RPMI8226 (cell line): ENCODE measurements around the gene MYOZ3.

ENCODE experiments used
- DNase-seq: peaks from one replicate; pipeline ENCODE4 v3.0.0-alpha.2; 2015

MYOZ3 gene

GRCh38 chr5:150706776-150707390, 45.8 kb downstream of the MYOZ3 start:
- no peak for DNase-seq

GRCh38 chr5:150710165-150710564, 49.1 kb downstream of the MYOZ3 start:
- DNase-seq: no peak

- no peak for DNase-seq
Measured at GRCh38 chr5:150723845-150724244, 62.8 kb downstream of the MYOZ3 start.
